ENCODE results near the gene CERT1.
"Not testable (repeated sequence)": the region's sequence is repeated elsewhere in the genome, so short reads cannot be mapped to it uniquely, and the experiment has no call there.

The CERT1 gene

DNA sequence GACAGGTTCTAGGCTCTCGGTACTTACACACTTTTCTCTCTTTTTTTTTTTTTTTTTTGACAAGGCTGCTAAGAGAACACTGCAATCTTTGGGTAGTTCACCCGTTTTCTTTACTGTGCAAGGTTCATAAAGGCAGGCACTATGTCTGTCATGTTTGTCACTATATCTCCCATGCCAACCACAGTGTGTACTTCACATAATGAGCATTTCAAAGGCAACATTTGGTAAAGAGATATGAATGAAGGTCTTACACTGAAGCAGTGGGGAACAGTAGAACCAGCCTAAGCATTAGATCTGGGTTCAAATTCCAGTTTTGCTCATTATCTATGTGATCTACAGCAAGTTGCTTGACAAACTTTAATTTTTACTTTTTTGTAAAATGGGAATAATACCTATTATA is 175.9 kb downstream of the CERT1 start:
- ChIA-PET CTCF (no interaction called here), POLR2A (ENCODE audit: low non-redundant PET) (no interaction called here)
- no peak overlapping the region for H3K27ac ChIP-seq
- TF ChIP-seq, protein P1, sequence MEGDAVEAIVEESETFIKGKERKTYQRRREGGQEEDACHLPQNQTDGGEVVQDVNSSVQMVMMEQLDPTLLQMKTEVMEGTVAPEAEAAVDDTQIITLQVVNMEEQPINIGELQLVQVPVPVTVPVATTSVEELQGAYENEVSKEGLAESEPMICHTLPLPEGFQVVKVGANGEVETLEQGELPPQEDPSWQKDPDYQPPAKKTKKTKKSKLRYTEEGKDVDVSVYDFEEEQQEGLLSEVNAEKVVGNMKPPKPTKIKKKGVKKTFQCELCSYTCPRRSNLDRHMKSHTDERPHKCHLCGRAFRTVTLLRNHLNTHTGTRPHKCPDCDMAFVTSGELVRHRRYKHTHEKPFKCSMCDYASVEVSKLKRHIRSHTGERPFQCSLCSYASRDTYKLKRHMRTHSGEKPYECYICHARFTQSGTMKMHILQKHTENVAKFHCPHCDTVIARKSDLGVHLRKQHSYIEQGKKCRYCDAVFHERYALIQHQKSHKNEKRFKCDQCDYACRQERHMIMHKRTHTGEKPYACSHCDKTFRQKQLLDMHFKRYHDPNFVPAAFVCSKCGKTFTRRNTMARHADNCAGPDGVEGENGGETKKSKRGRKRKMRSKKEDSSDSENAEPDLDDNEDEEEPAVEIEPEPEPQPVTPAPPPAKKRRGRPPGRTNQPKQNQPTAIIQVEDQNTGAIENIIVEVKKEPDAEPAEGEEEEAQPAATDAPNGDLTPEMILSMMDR (conservative IDR thresholded peaks at IDR 0.05; ENCODE audit: low read depth) = no peak
- DNase-seq (ENCODE audit: low spot score) = no peak

- DNase-seq (ENCODE audit: low spot score); POLR2A ChIA-PET (ENCODE audit: low non-redundant PET): not testable (repeated sequence)
- H3K27ac ChIP-seq = 0 out of 2 replicates have a peak overlapping the region, but pooled peaks have one; percentile 0
- CTCF ChIA-PET = interaction anchor here (0.7 kb wide), 1 partner anchor 40 kb away, joined by 3 read pairs; no protein-coding TSS in a partner anchor
Measured at GRCh38 chr5:75334413-75334812, 177.0 kb downstream of the CERT1 start.

GRCh38 chr5:75333759-75334158 is 177.7 kb downstream of the CERT1 start:
- DNase-seq (ENCODE audit: low spot score); POLR2A ChIA-PET (ENCODE audit: low non-redundant PET); CTCF ChIA-PET: not testable (repeated sequence)
- H3K27ac ChIP-seq = peak overlapping the region; percentile 1; the same call in 1 of the 2 replicates

GRCh38 chr5:75331095-75332090 is 180.0 kb downstream of the CERT1 start:
- no peak for DNase-seq (ENCODE audit: low spot score)
- ChIA-PET POLR2A (ENCODE audit: low non-redundant PET) (no interaction called here), CTCF (interaction anchor here (0.6 to 1.2 kb wide), 2 partner anchors 94 kb away, joined by 5 to 8 read pairs; no protein-coding TSS in a partner anchor)
- H3K27ac ChIP-seq = no peak overlapping the region
- TF ChIP-seq, protein P1 (conservative IDR thresholded peaks at IDR 0.05; ENCODE audit: low read depth) = no peak

- ChIA-PET POLR2A (ENCODE audit: low non-redundant PET) (no interaction called here), CTCF (interaction anchor here (0.7 to 1.4 kb wide), 3 partner anchors 52 to 284 kb away, joined by 4 to 7 read pairs (median 5); no protein-coding TSS in a partner anchor)
- TF ChIP-seq, protein P1 (conservative IDR thresholded peaks at IDR 0.05; ENCODE audit: low read depth) = no peak
- H3K27ac ChIP-seq = no peak overlapping the region
- no peak for DNase-seq (ENCODE audit: low spot score)
Measured at GRCh38 chr5:75330404-75330803, 181.0 kb downstream of the CERT1 start.

All from RWPE1 (cell line).